CD4-positive, alpha-beta memory T cell (primary cell): ENCODE measurements around the gene SMARCD3. TPM values are rescaled to one million over a fixed set of nuclear protein-coding genes. Genes with fewer than 3 reads are reported as not detected.

Source experiments
- CTCF ChIA-PET: fragments of 350-600 bp; sonication (Branson Sonifier 250); formaldehyde crosslinking; loops from one replicate; lab custom pipeline; 2021; ENCODE audit warnings: inconsistent platforms; ENCODE audit not compliant: partially characterized antibody; lab: Charles Lee
- POLR2A ChIA-PET: fragments of 350-600 bp; sonication (Branson Sonifier 250); formaldehyde crosslinking; loops from one replicate; lab custom pipeline; 2021; ENCODE audit not compliant: partially characterized antibody; lab: Charles Lee
- DNase-seq, 5 donors: peaks; one replicate each; pipeline versions ENCODE4 v3.0.0 to v3.0.0-alpha.2; 2020 to 2022; ENCODE audit warnings: mixed read lengths in 1 of 5
- H3K27ac ChIP-seq: one replicate; pipeline ENCODE4 v1.7.0; 2013; ENCODE audit warnings: low read depth, low read length
- H3K27me3 ChIP-seq: 2 replicates; pipeline ENCODE4 v1.7.0; 2013; ENCODE audit warnings: mild to moderate bottlenecking, low read length, moderate library complexity; ENCODE audit not compliant: insufficient read depth
- H3K36me3 ChIP-seq: 2 replicates; pipeline ENCODE4 v1.7.0; 2013; ENCODE audit warnings: mild to moderate bottlenecking, low read length, moderate library complexity; ENCODE audit not compliant: insufficient read depth
- H3K4me1 ChIP-seq: 2 replicates; pipeline ENCODE4 v1.7.0; 2013; ENCODE audit warnings: mild to moderate bottlenecking, low read length, moderate library complexity; ENCODE audit not compliant: insufficient read depth
- H3K4me3 ChIP-seq, 2 donors: one replicate each; pipeline ENCODE4 v1.7.0; 2013; ENCODE audit warnings: low read length in 2 of 2, mild to moderate bottlenecking in 1 of 2
- H3K9me3 ChIP-seq, 2 donors: one replicate each; pipeline ENCODE4 v1.7.0; 2013; ENCODE audit warnings: low read length in 2 of 2, control low read depth in 1 of 2; ENCODE audit not compliant: control insufficient read depth in 1 of 2
- H3K27ac Mint-ChIP-seq, 7 donors: one replicate each; pipeline ENCODE4 v1.8.0; 2020 to 2021; ENCODE audit warnings: mixed read lengths in 7 of 7, mild to moderate bottlenecking in 6 of 7, inconsistent platforms in 3 of 7, moderate library complexity in 3 of 7
- H3K27me3 Mint-ChIP-seq, 2 donors: one replicate each; pipeline ENCODE4 v1.8.0; 2020 to 2021; ENCODE audit warnings: mixed read lengths in 2 of 2
- H3K36me3 Mint-ChIP-seq, 2 donors: one replicate each; pipeline ENCODE4 v1.8.0; 2020 to 2021; ENCODE audit warnings: mixed read lengths in 2 of 2, inconsistent platforms in 1 of 2, mild to moderate bottlenecking in 1 of 2
- H3K4me1 Mint-ChIP-seq, 4 donors: one replicate each; pipeline ENCODE4 v1.8.0; 2020 to 2021; ENCODE audit warnings: mixed read lengths in 4 of 4, mild to moderate bottlenecking in 1 of 4
- H3K4me3 Mint-ChIP-seq, 8 donors: one replicate each; pipeline ENCODE4 v1.8.0; 2020 to 2021; ENCODE audit warnings: mixed read lengths in 8 of 8, mild to moderate bottlenecking in 7 of 8, moderate library complexity in 6 of 8, inconsistent platforms in 3 of 8
- H3K9me3 Mint-ChIP-seq, 8 donors: one replicate each; pipeline ENCODE4 v1.8.0; 2020 to 2021; ENCODE audit warnings: mixed read lengths in 8 of 8, mild to moderate bottlenecking in 5 of 8, inconsistent platforms in 3 of 8, moderate library complexity in 1 of 8
- intact Hi-C: fragments of 100-400 bp; cut with micrococcal nuclease; formaldehyde crosslinking; loops from one replicate; pipeline ENCODE4 v1.15.1; 2023
- polyA plus RNA-seq, 2 donors: library from polyadenylated mRNA; unstranded; fragments of 300-500 nt; fragmentation: Illumina TruSeq; gene quantifications; one replicate each; pipeline ENCODE4 v1.2.3, GENCODE V29; 2021
- total RNA-seq, 2 experiments: library from RNA; stranded (reverse); gene quantifications; one replicate each; pipeline ENCODE4 v1.2.3, GENCODE V29; 2021

The SMARCD3 gene
- total and polyA plus RNA-seq, 4 experiments from 2014 or later, result 4.0 to 5.2 (median 4.6) TPM

- H3K27ac ChIP-seq, result no peak overlapping the region
- peaks cover 16% of the 10 kb centered on the region for H3K4me1 ChIP-seq
These were observed 49.3 kb downstream of the SMARCD3 start for GRCh38 chr7:151198945-151199848.

GRCh38 chr7:151197932-151198331 lies 50.6 kb downstream of the SMARCD3 start:
- Mint-ChIP-seq H3K27ac (no peak overlapping the region), H3K4me3 (no peak overlapping the region), H3K36me3 (no peaks in the 10 kb centered on the region), H3K9me3 (no peaks in the 10 kb centered on the region), H3K27me3 (no peaks in the 10 kb centered on the region), H3K4me1 (peaks cover 3 to 17% (median 11%) of the 10 kb centered on the region in 4 donors)
- CTCF ChIA-PET, result no interaction called here
- peaks cover 9% of the 10 kb centered on the region for H3K27me3 ChIP-seq
- no peaks in the 10 kb centered on the region for H3K36me3 ChIP-seq
- H3K9me3 ChIP-seq, result no peaks in the 10 kb centered on the region
- no peak overlapping the region for H3K4me3 ChIP-seq
- POLR2A ChIA-PET, result no interaction called here
- peaks cover 21% of the 10 kb centered on the region for H3K4me1 ChIP-seq
- intact Hi-C loops, result no loop called here
- no peak for DNase-seq
- H3K27ac ChIP-seq, result no peak overlapping the region

More at GRCh38 chr7:151198945-151199848, 49.3 kb downstream of the SMARCD3 start:
- no peaks in the 10 kb centered on the region for H3K9me3 Mint-ChIP-seq
- DNase-seq, result no peak
- POLR2A ChIA-PET, result interaction anchor here (0.5 to 1.2 kb wide), 2 partner anchors 15 to 30 kb away, joined by 3 to 4 read pairs; no protein-coding TSS in a partner anchor
- Histone ChIP-seq H3K4me3 (no peak overlapping the region), H3K36me3 (no peaks in the 10 kb centered on the region), H3K9me3 (no peaks in the 10 kb centered on the region), H3K27me3 (peaks cover 9% of the 10 kb centered on the region)
- no peaks in the 10 kb centered on the region for H3K27me3 Mint-ChIP-seq
- intact Hi-C loops, result no loop called here
- peaks cover under 1 to 10% (median 9%) of the 10 kb centered on the region in 4 donors for H3K4me1 Mint-ChIP-seq
- no peak overlapping the region for H3K4me3 Mint-ChIP-seq
- CTCF ChIA-PET, result no interaction called here
- no peaks in the 10 kb centered on the region for H3K36me3 Mint-ChIP-seq
- peak overlapping the region in 2 of 7 donors; percentile 24 to 46 for H3K27ac Mint-ChIP-seq

GRCh38 chr7:151195616-151196450 lies 52.7 kb downstream of the SMARCD3 start:
- CTCF ChIA-PET, result interaction anchor here (1.1 kb wide), 1 partner anchor 11 kb away, joined by 3 read pairs; no protein-coding TSS in a partner anchor
- Histone ChIP-seq H3K4me1 (peaks cover 21% of the 10 kb centered on the region), H3K9me3 (no peaks in the 10 kb centered on the region), H3K36me3 (no peaks in the 10 kb centered on the region), H3K27me3 (peaks cover 9% of the 10 kb centered on the region), H3K4me3 (no peak overlapping the region), H3K27ac (no peak overlapping the region)
- intact Hi-C loops, result no loop called here
- Mint-ChIP-seq H3K27ac (no peak overlapping the region), H3K27me3 (no peaks in the 10 kb centered on the region), H3K4me3 (no peak overlapping the region), H3K9me3 (no peaks in the 10 kb centered on the region), H3K4me1 (peaks cover 3 to 17% (median 11%) of the 10 kb centered on the region in 4 donors), H3K36me3 (no peaks in the 10 kb centered on the region)
- POLR2A ChIA-PET, result no interaction called here
- DNase-seq, result no peak

- peaks cover 21% of the 10 kb centered on the region for H3K4me1 ChIP-seq
- no peak overlapping the region for H3K27ac ChIP-seq
- no peak overlapping the region for H3K4me3 ChIP-seq
- POLR2A ChIA-PET, result no interaction called here
- CTCF ChIA-PET, result interaction anchor here (0.8 kb wide), 1 partner anchor 50 kb away, joined by 3 read pairs; no protein-coding TSS in a partner anchor
- no peak for DNase-seq
- no peaks in the 10 kb centered on the region for H3K27me3 Mint-ChIP-seq
- H3K36me3 Mint-ChIP-seq, result no peaks in the 10 kb centered on the region
- peaks cover 9% of the 10 kb centered on the region for H3K27me3 ChIP-seq
- no peak overlapping the region for H3K4me3 Mint-ChIP-seq
- intact Hi-C loops, result no loop called here
- H3K9me3 ChIP-seq, result no peaks in the 10 kb centered on the region
- H3K4me1 Mint-ChIP-seq, result peaks cover 3 to 17% (median 11%) of the 10 kb centered on the region in 4 donors
- H3K9me3 Mint-ChIP-seq, result no peaks in the 10 kb centered on the region
- H3K36me3 ChIP-seq, result no peaks in the 10 kb centered on the region
- peak overlapping the region in 1 of 7 donors; percentile 62 for H3K27ac Mint-ChIP-seq
These were observed 54.3 kb downstream of the SMARCD3 start for GRCh38 chr7:151194188-151194587.

- peaks cover 3 to 17% (median 11%) of the 10 kb centered on the region in 4 donors for H3K4me1 Mint-ChIP-seq
- no peak overlapping the region for H3K27ac ChIP-seq
- H3K4me3 Mint-ChIP-seq, result peak overlapping the region in 1 of 8 donors; percentile 12
- H3K4me3 ChIP-seq, result no peak overlapping the region
- no peaks in the 10 kb centered on the region for H3K9me3 ChIP-seq
- intact Hi-C loops, result no loop called here
- CTCF ChIA-PET, result interaction anchor here (1.2 kb wide), 1 partner anchor 51 kb away, joined by 3 read pairs; no protein-coding TSS in a partner anchor
- POLR2A ChIA-PET, result no interaction called here
- H3K27ac Mint-ChIP-seq, result no peak overlapping the region
- DNase-seq, result no peak
- no peaks in the 10 kb centered on the region for H3K36me3 Mint-ChIP-seq
- no peaks in the 10 kb centered on the region for H3K27me3 Mint-ChIP-seq
- H3K4me1 ChIP-seq, result peaks cover 21% of the 10 kb centered on the region
- H3K27me3 ChIP-seq, result peaks cover 9% of the 10 kb centered on the region
- H3K9me3 Mint-ChIP-seq, result no peaks in the 10 kb centered on the region
- no peaks in the 10 kb centered on the region for H3K36me3 ChIP-seq
These were observed 55.1 kb downstream of the SMARCD3 start for GRCh38 chr7:151193203-151193978.

- Histone ChIP-seq H3K36me3 (no peaks in the 10 kb centered on the region), H3K9me3 (no peaks in the 10 kb centered on the region), H3K4me1 (peaks cover 21% of the 10 kb centered on the region), H3K27me3 (peaks cover 9% of the 10 kb centered on the region), H3K27ac (no peak overlapping the region), H3K4me3 (no peak overlapping the region)
- intact Hi-C loops, result no loop called here
- H3K27me3 Mint-ChIP-seq, result no peaks in the 10 kb centered on the region
- no peak overlapping the region for H3K4me3 Mint-ChIP-seq
- no peak for DNase-seq
- POLR2A ChIA-PET, result no interaction called here
- no peaks in the 10 kb centered on the region for H3K36me3 Mint-ChIP-seq
- H3K9me3 Mint-ChIP-seq, result no peaks in the 10 kb centered on the region
- CTCF ChIA-PET, result interaction anchor here (1.1 kb wide), 1 partner anchor 68 kb away, joined by 4 read pairs; no protein-coding TSS in a partner anchor
- H3K4me1 Mint-ChIP-seq, result peaks cover 3 to 17% (median 11%) of the 10 kb centered on the region in 4 donors
- no peak overlapping the region for H3K27ac Mint-ChIP-seq
These were observed 56.4 kb downstream of the SMARCD3 start for GRCh38 chr7:151192002-151192539.
